ENCODE measurements around the gene PTGDS. TPM values are rescaled to one million over a fixed set of nuclear protein-coding genes. Genes with fewer than 3 reads are reported as not detected.

Gene PTGDS
- total and polyA plus RNA-seq, 10 of the 15 experiments (the other 5 are each of a cell fraction or from before 2014, with no cell fraction given) = not detected

DNA sequence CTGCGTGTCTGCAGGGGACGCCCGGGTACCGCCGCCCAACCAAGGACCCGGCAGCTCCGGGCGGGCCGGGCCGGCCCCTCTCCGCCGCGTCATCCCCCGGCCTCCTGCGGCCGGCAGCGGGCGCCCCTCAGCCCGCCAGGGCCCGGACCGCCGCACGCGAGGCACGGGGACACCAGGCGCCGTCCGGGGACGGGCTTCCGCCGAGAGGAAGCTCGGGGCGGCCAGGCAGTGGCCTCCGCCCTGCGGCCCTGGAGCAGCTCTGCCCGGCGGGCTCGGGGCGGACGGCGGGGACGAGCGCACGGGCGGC is 33.1 kb upstream of the PTGDS start (continued):
- TF ChIP-seq, protein P1, sequence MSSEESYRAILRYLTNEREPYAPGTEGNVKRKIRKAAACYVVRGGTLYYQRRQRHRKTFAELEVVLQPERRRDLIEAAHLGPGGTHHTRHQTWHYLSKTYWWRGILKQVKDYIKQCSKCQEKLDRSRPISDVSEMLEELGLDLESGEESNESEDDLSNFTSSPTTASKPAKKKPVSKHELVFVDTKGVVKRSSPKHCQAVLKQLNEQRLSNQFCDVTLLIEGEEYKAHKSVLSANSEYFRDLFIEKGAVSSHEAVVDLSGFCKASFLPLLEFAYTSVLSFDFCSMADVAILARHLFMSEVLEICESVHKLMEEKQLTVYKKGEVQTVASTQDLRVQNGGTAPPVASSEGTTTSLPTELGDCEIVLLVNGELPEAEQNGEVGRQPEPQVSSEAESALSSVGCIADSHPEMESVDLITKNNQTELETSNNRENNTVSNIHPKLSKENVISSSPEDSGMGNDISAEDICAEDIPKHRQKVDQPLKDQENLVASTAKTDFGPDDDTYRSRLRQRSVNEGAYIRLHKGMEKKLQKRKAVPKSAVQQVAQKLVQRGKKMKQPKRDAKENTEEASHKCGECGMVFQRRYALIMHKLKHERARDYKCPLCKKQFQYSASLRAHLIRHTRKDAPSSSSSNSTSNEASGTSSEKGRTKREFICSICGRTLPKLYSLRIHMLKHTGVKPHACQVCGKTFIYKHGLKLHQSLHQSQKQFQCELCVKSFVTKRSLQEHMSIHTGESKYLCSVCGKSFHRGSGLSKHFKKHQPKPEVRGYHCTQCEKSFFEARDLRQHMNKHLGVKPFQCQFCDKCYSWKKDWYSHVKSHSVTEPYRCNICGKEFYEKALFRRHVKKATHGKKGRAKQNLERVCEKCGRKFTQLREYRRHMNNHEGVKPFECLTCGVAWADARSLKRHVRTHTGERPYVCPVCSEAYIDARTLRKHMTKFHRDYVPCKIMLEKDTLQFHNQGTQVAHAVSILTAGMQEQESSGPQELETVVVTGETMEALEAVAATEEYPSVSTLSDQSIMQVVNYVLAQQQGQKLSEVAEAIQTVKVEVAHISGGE (CRISPR knock-in tag; IDR thresholded peaks at IDR 0.05) = 0 out of 2 replicates have a peak, but pooled peaks have one; percentile 12
- TF ChIP-seq, protein P2, sequence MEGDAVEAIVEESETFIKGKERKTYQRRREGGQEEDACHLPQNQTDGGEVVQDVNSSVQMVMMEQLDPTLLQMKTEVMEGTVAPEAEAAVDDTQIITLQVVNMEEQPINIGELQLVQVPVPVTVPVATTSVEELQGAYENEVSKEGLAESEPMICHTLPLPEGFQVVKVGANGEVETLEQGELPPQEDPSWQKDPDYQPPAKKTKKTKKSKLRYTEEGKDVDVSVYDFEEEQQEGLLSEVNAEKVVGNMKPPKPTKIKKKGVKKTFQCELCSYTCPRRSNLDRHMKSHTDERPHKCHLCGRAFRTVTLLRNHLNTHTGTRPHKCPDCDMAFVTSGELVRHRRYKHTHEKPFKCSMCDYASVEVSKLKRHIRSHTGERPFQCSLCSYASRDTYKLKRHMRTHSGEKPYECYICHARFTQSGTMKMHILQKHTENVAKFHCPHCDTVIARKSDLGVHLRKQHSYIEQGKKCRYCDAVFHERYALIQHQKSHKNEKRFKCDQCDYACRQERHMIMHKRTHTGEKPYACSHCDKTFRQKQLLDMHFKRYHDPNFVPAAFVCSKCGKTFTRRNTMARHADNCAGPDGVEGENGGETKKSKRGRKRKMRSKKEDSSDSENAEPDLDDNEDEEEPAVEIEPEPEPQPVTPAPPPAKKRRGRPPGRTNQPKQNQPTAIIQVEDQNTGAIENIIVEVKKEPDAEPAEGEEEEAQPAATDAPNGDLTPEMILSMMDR (IDR thresholded peaks at IDR 0.05 in 2 of 3, conservative IDR thresholded peaks at IDR 0.05 in 1 of 3; ENCODE audit: control insufficient read depth in 2 of 3, extremely low read depth in 1 of 3, insufficient read depth in 1 of 3, low read depth in 3 of 3, low read length in 3 of 3) = peak in 1 of 3 experiments; percentile 24; a peak in 1 of 6 replicates
- no peak for TF ChIP-seq CEBPZ (IDR thresholded peaks at IDR 0.05; ENCODE audit: low read depth, low read length)
- TF ChIP-seq CHD2 (IDR thresholded peaks at IDR 0.05; ENCODE audit: borderline replicate concordance, low read depth, low read length) = no peak
- peak in 1 of 2 experiments; percentile 44; a peak in 1 of 4 replicates for TF ChIP-seq SRF (IDR thresholded peaks at IDR 0.05; ENCODE audit: low read depth in 2 of 2, low read length in 2 of 2)
- TF ChIP-seq KLF5 (IDR thresholded peaks at IDR 0.05; ENCODE audit: partially characterized antibody) = peak; percentile 27
- peak in 1 of 2 experiments; percentile 90; a peak in 3 of 4 replicates for TF ChIP-seq BHLHE40 (IDR thresholded peaks at IDR 0.05; ENCODE audit: borderline replicate concordance in 1 of 2, low read depth in 2 of 2, low read length in 1 of 2)
- TF ChIP-seq ZSCAN29 (IDR thresholded peaks at IDR 0.05) = peak; percentile 36; the same call in 1 of the 2 replicates
- peak; percentile 89 for TF ChIP-seq SMARCA5 (IDR thresholded peaks at IDR 0.05)
- no peak for TF ChIP-seq BCLAF1 (IDR thresholded peaks at IDR 0.05)
